ENCODE data around the gene SMIM20.

GRCh38 chr4:25873632-25874129 lies 40.3 kb upstream of the SMIM20 start:
- TF ChIP-seq CTCF (IDR thresholded peaks at IDR 0.05) (no peak), EZH2 (IDR thresholded peaks at IDR 0.05) (no peak)
